ENCODE results near the gene MCTP1. TPM values are rescaled to one million over a fixed set of nuclear protein-coding genes. Genes with fewer than 3 reads are reported as not detected.

Gene MCTP1
- total RNA-seq, 1 experiment from 2014 or later, result 0.44 TPM

- intact Hi-C loops (cut with micrococcal nuclease), result no loop called here
- no peak for DNase-seq (ENCODE audit: low read depth, low spot score)
- H3K9me2 ChIP-seq (ENCODE audit: insufficient read depth), result no peaks in the 10 kb centered on the region
- H3K4me3 ChIP-seq (replicated peaks in 1 of 2; ENCODE audit: low read depth in 1 of 2, low read length in 2 of 2), result no peak overlapping the region
- H3K27me3 ChIP-seq (ENCODE audit: insufficient read depth, low read length), result no peaks in the 10 kb centered on the region
- H3K27ac ChIP-seq (ENCODE audit: low read depth, low read length), result no peak overlapping the region
- no peak for ATAC-seq
- RAD21 ChIA-PET (ENCODE audit: low non-redundant PET in 1 of 2, low total read pairs in 2 of 2, uncharacterized antibody in 2 of 2, unreplicated experiment in 2 of 2), result no interaction called here
- CTCF ChIA-PET, result no interaction called here
- no peak overlapping the region for H3K9ac ChIP-seq (ENCODE audit: low read length)
- POLR2A ChIA-PET, result no interaction called here
- BruUV-seq (replicated peaks), result no TSS peak
- TF ChIP-seq SIN3A (IDR thresholded peaks at IDR 0.05; ENCODE audit: low read depth) (no peak), ATF3 (IDR thresholded peaks at IDR 0.05) (no peak), FOSL1 (IDR thresholded peaks at IDR 0.05; ENCODE audit: low read depth) (no peak)
- H2AFZ ChIP-seq (ENCODE audit: low read depth, low read length, poor library complexity, severe bottlenecking), result no peak overlapping the region
- no peaks in the 10 kb centered on the region for H3K9me3 ChIP-seq (ENCODE audit: control insufficient read depth in 1 of 2, insufficient read depth in 1 of 2, low read depth in 1 of 2, low read length in 2 of 2)
- no peaks in the 10 kb centered on the region for H3K4me1 ChIP-seq (ENCODE audit: control insufficient read depth in 1 of 2, insufficient read depth in 2 of 2, low read length in 2 of 2)
- H3K79me2 ChIP-seq (ENCODE audit: insufficient read depth, low read length), result no peaks in the 10 kb centered on the region
- no peak overlapping the region for H3K4me2 ChIP-seq (ENCODE audit: low read length)
- no peaks in the 10 kb centered on the region for H3K36me3 ChIP-seq (ENCODE audit: control insufficient read depth in 1 of 2, insufficient read depth in 2 of 2, low read length in 2 of 2)
- H4K20me1 ChIP-seq (ENCODE audit: insufficient read depth), result no peaks in the 10 kb centered on the region
Observed at GRCh38 chr5:95093211-95093610, 191.7 kb downstream of the MCTP1 start.

DNA sequence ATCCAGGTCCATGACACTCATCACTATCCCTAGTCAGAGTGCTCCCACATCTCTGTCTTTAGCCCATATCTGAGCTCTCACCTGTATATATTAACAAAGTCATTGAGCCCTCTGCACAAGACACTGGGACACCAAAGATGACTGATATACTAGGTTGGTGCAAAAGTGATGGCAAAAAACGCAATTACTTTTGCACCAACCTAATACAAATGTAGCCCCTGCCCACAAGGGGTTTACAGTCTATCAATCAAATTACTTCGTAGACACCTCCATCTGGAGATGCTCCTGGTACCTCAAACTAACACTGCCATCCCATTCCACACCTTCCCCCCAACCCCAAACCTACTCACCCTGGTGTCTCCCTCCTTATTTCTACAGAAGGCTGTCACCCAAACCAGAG lies 194.1 kb downstream of the MCTP1 start:
- no peaks in the 10 kb centered on the region for H3K9me2 ChIP-seq (ENCODE audit: insufficient read depth)
- DNase-seq (ENCODE audit: low read depth, low spot score) (no peak), ATAC-seq (no peak)
- H3K4me2 ChIP-seq (ENCODE audit: low read length), result no peak overlapping the region
- no peaks in the 10 kb centered on the region for H3K79me2 ChIP-seq (ENCODE audit: insufficient read depth, low read length)
- no peak overlapping the region for H3K4me3 ChIP-seq (replicated peaks in 1 of 2; ENCODE audit: low read depth in 1 of 2, low read length in 2 of 2)
- H3K27me3 ChIP-seq (ENCODE audit: insufficient read depth, low read length), result no peaks in the 10 kb centered on the region
- no peaks in the 10 kb centered on the region for H3K36me3 ChIP-seq (ENCODE audit: control insufficient read depth in 1 of 2, insufficient read depth in 2 of 2, low read length in 2 of 2)
- ChIA-PET POLR2A (no interaction called here), RAD21 (ENCODE audit: low non-redundant PET in 1 of 2, low total read pairs in 2 of 2, uncharacterized antibody in 2 of 2, unreplicated experiment in 2 of 2) (no interaction called here), CTCF (no interaction called here)
- no peaks in the 10 kb centered on the region for H4K20me1 ChIP-seq (ENCODE audit: insufficient read depth)
- no peak overlapping the region for H3K9ac ChIP-seq (ENCODE audit: low read length)
- intact Hi-C loops (cut with micrococcal nuclease), result no loop called here
- no peaks in the 10 kb centered on the region for H3K9me3 ChIP-seq (ENCODE audit: control insufficient read depth in 1 of 2, insufficient read depth in 1 of 2, low read depth in 1 of 2, low read length in 2 of 2)
- no peak overlapping the region for H2AFZ ChIP-seq (ENCODE audit: low read depth, low read length, poor library complexity, severe bottlenecking)
- H3K27ac ChIP-seq (ENCODE audit: low read depth, low read length), result no peak overlapping the region
- H3K4me1 ChIP-seq (ENCODE audit: control insufficient read depth in 1 of 2, insufficient read depth in 2 of 2, low read length in 2 of 2), result no peaks in the 10 kb centered on the region
- TF ChIP-seq POLR2AphosphoS5 (IDR thresholded peaks at IDR 0.05; ENCODE audit: low read depth, low read length) (no peak), JUND (IDR thresholded peaks at IDR 0.05) (no peak), ELF1 (IDR thresholded peaks at IDR 0.05; ENCODE audit: borderline replicate concordance, low read depth) (no peak), SP1 (IDR thresholded peaks at IDR 0.05; ENCODE audit: low read depth) (no peak)
- no TSS peak for BruUV-seq (replicated peaks)

Data from HCT116 (cell line).